Upper lobe of left lung (tissue), 4 donors: Measurements from ENCODE around the gene HIVEP3.

Experiments
- EP300 ChIP-seq, 4 donors: sonication (generic); formaldehyde crosslinking; IDR thresholded peaks; one replicate each; pipeline ENCODE4 v1.5.1; 2017; ENCODE audit warnings: antibody characterized with exemption in 4 of 4, control low read depth in 2 of 4
- POLR2A ChIP-seq, 4 donors: fragments of 450-650 bp; IDR thresholded peaks; one replicate each; pipeline ENCODE4 v1.5.1; 2016 to 2017; ENCODE audit warnings: antibody characterized with exemption in 4 of 4, mild to moderate bottlenecking in 2 of 4
- POLR2AphosphoS5 ChIP-seq, 2 donors: sonication (generic); formaldehyde crosslinking; IDR thresholded peaks; one replicate each; pipeline ENCODE4 v1.5.1; 2017; ENCODE audit warnings: antibody characterized with exemption in 2 of 2
- TF ChIP-seq, protein P1 (sequence below), 6 experiments: fragments of 450-650 bp in 4 of 6; fragments of 200-600 bp in 2 of 6; sonication (generic) in 2 of 6; IDR thresholded peaks; one replicate each; pipeline ENCODE4 v1.5.1; 2016 to 2019; ENCODE audit warnings: antibody characterized with exemption in 6 of 6

DNA sequence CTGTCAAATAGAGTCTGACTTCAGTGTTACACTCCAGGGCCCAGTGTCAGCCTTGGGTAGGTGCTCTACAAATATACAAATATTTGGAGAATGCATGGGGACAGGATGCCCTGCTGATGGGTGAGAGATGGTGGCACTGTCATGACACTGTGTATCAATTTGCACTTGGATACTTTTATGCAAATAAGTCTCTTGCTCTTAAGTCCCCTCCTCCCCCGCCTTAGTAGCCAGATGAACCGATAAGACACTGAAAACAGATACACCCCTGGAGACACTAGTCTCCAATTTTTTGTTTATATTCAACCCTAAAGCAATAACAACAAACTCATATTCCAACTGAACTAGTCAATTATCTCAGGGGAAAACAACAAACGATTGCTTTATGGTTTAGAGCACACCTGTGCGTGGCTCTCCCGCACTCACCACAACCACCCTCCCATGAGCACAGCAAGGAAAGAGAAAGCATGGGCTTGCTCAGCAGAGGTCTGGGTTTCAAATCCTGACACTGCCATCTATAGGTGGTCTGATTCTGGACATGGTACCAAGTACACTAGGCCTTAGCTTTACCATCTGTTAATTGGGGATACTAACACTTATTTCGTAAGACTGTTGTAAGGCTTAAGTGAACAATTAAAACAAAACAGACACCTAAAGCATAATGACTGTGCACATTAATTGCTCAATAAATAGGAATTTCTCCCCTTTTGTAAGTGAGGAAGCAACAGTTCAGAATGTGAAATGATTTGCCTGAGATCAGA is 50.3 kb downstream of the HIVEP3 start:
- TF ChIP-seq, protein P1, sequence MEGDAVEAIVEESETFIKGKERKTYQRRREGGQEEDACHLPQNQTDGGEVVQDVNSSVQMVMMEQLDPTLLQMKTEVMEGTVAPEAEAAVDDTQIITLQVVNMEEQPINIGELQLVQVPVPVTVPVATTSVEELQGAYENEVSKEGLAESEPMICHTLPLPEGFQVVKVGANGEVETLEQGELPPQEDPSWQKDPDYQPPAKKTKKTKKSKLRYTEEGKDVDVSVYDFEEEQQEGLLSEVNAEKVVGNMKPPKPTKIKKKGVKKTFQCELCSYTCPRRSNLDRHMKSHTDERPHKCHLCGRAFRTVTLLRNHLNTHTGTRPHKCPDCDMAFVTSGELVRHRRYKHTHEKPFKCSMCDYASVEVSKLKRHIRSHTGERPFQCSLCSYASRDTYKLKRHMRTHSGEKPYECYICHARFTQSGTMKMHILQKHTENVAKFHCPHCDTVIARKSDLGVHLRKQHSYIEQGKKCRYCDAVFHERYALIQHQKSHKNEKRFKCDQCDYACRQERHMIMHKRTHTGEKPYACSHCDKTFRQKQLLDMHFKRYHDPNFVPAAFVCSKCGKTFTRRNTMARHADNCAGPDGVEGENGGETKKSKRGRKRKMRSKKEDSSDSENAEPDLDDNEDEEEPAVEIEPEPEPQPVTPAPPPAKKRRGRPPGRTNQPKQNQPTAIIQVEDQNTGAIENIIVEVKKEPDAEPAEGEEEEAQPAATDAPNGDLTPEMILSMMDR (IDR thresholded peaks at IDR 0.05) = no peak
- TF ChIP-seq POLR2AphosphoS5 (IDR thresholded peaks at IDR 0.05) = no peak
- no peak for TF ChIP-seq POLR2A (IDR thresholded peaks at IDR 0.05)
- TF ChIP-seq EP300 (IDR thresholded peaks at IDR 0.05) = no peak
